ENCODE results near the gene MTTP.

DNA sequence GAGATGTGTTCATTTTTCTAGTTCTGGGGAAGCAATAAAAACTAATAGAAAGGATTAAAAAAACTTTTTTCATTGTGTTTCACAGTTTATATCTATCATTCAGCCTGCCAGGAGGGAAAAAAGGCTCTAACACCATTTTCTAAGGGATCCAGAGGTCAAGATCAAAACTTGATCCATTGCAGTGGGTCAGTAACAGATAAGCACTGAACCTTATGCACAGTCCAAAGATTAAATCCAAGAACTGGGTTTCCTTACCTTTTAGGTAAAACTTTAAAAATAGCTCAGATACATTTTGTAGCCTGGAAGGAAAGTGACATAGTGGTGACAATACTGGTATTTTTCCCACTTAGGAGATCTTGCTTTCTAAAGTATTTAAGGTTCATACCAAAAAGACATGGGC, 12.7 kb downstream of the MTTP start:
- TF ChIP-seq POLR2A (IDR thresholded peaks at IDR 0.05) = no peak
- TF ChIP-seq, protein P1, sequence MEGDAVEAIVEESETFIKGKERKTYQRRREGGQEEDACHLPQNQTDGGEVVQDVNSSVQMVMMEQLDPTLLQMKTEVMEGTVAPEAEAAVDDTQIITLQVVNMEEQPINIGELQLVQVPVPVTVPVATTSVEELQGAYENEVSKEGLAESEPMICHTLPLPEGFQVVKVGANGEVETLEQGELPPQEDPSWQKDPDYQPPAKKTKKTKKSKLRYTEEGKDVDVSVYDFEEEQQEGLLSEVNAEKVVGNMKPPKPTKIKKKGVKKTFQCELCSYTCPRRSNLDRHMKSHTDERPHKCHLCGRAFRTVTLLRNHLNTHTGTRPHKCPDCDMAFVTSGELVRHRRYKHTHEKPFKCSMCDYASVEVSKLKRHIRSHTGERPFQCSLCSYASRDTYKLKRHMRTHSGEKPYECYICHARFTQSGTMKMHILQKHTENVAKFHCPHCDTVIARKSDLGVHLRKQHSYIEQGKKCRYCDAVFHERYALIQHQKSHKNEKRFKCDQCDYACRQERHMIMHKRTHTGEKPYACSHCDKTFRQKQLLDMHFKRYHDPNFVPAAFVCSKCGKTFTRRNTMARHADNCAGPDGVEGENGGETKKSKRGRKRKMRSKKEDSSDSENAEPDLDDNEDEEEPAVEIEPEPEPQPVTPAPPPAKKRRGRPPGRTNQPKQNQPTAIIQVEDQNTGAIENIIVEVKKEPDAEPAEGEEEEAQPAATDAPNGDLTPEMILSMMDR (IDR thresholded peaks at IDR 0.05) = no peak
